Activated CD4-positive, alpha-beta T cell treated with anti-CD3 and anti-CD28 coated beads for 1 hour (primary cell): Measurements from ENCODE around the gene SCGB3A2.
"Not testable (repeated sequence)": the region's sequence is repeated elsewhere in the genome, so short reads cannot be mapped to it uniquely, and the experiment has no call there.

ENCODE experiments used
- DNase-seq: peaks from one replicate; pipeline ENCODE4 v3.0.0-alpha.2; 2020

SCGB3A2 gene

DNA sequence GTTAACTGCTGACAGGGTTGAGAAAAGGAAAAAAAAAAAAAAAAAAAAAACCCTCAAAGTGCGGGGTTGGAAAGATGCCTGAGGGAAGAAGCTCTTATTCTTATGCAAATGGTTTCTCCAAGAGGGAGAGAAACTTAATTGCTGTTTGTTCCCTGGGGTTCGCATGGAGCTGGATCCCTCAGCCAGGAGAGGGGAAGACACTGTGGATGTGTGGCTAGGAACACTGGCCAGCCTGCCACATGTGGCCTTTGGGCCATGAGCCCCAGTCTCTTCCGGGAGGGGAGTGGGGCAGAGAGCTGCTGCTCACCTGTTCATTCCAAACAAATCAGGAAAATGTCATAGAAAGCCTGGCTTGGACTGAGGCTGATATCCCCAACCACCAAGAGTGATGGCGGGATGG lies 9.4 kb upstream of the SCGB3A2 start:
- no peak for DNase-seq

DNA sequence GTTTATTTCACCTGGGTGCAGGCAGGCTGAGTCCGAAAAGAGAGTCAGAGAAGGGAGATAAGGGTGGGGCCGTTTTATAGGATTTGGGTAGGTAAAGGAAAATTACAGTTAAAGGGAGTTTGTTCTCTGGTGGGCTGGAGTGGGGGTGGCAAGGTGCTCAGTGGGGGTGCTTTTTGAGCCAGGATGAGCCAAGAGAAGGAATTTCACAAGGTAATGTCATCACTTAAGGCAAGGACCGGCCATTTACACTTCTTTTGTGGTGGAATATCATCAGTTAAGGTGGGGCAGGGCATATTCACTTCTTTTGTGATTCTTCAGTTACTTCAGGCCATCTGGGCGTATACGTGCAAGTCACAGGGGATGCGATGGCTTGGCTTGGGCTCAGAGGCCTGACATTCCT lies 8.6 kb upstream of the SCGB3A2 start:
- DNase-seq = not testable (repeated sequence)

DNA sequence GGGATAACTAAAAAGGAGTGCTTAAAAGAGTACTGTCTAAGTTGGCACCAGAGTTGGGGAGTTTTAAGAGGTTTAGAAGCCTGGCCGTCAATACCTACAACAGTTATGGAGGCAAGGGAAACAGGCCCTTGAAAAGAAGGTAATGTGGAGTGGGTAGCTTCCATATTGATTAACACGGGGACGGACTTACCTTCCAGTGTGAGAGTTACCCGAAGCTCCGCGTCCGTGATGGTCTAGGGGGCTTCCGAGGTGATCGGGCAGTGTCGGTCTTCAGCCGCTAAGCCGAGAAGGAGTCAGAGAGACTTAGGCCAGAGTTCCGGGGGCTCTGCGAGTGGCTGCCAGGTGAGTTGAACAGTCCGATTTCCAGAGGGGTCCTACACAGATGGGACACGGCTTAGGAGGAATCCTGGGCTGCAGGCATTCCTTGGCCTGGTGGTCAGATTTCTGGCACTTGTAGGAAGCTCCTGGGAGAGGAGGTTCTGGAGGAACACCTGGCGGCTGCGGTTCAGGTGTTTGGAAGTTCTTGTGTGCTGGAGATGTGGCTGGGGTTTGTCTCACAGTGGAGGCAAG lies 6.4 kb upstream of the SCGB3A2 start:
- DNase-seq = not testable (repeated sequence)

DNA sequence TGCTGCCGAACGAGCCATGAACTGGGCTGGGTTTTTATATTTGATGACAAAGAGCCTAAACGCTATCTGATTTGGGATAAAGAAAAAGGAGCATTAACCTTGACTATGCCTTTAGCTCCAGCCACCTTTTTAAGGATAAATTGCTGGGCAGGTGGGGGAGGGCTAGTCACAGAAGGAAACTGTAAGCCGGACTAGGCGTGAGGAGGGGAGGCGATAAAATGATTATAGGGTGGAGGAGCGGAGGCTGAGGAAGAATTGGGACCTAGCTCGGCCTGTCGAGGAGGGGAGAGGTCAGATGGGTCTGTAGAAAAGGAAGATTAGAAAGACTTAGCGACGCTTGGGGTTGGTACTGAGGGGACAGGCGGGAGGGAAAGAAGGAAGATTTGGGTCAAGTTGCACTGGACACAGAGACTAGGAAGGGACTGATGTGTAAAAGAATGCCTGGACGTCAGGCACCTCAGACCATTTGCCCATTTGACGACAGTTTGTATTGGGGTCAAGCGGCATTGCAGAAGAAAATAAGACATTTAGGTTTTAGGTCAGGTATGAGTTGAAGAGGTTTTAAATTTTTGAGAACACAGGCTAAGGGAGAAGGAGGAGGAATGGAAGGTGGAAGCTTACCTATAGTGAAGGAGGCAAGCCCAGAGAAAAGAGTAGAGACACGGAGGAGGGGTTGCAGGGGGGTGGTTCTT lies 5.6 kb upstream of the SCGB3A2 start:
- not testable (repeated sequence) for DNase-seq

DNA sequence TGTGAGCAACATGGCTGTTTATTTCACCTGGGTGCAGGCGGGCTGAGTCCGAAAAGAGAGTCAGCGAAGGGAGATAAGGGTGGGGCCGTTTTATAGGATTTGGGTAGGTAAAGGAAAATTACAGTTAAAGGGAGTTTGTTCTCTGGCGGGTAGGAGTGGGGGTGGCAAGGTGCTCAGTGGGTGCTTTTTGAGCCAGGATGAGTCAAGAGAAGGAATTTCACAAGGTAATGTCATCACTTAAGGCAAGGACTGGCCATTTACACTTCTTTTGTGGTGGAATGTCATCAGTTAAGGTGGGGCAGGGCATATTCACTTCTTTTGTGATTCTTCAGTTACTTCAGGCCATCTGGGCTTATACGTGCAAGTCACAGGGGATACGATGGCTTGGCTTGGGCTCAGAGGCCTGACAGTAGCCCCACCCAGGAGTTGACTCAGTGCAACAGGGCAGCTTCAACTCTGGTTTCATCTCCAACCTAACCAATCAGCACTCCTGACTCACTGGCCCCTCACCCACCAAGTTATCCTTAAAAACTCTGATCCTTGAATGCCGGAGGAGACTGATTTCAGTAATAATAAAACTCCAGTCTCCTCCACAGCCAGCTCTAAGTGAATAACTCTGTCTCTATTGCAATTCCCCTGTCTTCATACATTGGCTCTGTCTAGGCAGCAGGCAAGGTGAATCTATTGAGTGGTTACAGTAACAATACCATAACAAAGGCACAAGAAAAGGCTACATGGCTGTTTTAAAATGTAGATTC lies 4.2 kb upstream of the SCGB3A2 start:
- not testable (repeated sequence) for DNase-seq

DNA sequence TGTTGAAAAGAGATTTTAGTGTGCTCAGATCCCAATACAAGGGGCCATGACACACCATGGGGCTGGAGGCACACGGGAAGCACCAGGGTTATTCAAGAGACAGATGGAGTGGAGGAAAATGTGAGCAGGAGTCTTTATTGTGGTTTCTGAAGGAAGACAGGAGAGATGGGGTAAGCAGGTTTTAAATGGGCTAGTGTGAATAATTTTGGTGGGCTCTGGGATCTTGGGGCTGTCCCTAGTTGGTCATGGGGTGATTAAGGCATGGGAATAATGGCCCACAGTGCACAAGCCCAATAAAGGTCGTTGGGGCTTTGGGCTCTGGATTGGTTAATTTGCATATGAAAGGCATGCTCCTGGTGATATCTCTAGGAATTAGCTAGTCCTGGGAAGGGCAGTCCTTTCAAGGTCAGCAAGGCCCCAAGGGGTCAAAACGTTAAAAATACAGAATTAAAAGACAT lies 3.6 kb upstream of the SCGB3A2 start:
- DNase-seq = no peak

DNA sequence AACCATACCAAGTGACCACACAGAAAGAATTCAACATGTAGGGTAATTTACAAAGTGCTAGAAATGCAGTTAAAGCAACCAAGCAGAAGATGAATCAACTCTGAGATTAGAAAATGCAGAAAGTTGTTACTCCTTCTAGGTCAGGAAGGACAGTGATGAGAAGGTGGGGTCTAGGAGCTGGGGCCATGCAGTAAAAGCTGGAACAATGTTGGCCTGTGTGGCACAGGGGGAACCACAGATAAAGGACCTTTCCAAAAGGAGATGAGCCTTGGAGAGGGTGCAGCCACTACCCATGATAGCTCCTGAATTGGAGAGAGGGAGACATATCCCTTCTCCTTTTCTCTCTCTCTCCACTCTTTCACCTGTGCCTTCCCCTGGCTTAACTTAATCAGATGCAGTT lies 2.4 kb upstream of the SCGB3A2 start:
- no peak for DNase-seq

DNA sequence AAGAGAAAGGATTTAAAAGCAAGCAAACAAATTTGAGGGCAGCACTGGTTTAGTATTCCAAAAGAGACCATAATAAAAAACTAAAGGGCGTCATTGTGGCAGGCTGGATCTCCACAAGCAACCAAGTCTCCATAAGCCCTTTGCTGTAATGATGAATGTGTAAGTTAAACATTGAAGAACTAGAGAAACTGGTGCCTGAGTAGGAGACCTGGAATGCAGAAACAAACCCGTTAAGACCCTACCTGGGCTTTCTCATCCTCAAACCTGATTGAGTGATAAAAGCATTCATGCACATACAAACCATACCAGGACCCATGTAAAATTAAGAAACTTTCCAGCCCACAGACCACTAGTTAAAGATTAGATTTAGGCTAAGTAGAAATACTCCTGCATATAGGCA lies 1.9 kb upstream of the SCGB3A2 start:
- no peak for DNase-seq

DNA sequence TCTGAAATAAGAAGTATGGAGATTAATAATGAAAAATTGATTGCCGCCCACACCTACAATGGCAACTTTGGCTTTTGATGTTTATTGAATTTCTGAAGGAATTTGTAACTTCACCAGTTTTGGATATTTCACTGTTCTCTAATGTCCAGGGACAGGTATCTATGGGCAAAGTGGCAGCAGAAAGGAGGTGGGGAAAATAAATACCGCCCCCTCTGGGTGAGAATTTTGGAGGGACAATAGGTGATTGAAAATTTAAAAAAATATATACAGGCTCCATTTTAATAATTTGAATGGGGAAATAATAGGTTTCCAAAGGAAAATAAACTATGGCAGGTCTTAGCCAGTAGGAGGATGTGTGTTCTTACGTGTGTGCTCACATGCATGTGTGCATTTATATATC lies 1.3 kb downstream of the SCGB3A2 start:
- no peak for DNase-seq

DNA sequence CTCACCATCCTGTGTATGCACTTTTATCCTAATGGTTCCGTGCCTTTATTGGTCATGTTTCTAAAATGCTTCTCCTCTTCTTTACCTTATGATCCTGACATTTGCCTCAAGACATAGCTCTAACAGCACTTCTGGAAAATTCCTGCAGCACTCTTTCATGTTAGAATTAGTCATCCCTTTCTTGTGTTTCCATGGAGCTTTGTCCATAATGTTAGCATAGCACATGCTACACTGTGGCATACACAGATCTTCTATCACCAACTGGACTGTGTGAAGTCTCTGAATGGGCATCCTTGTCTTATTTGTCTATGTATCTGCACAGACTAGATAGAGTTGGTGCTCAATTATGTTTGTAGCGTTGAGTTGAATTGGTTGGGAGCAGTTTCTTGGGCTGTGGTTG lies 2.0 kb downstream of the SCGB3A2 start:
- no peak for DNase-seq

DNA sequence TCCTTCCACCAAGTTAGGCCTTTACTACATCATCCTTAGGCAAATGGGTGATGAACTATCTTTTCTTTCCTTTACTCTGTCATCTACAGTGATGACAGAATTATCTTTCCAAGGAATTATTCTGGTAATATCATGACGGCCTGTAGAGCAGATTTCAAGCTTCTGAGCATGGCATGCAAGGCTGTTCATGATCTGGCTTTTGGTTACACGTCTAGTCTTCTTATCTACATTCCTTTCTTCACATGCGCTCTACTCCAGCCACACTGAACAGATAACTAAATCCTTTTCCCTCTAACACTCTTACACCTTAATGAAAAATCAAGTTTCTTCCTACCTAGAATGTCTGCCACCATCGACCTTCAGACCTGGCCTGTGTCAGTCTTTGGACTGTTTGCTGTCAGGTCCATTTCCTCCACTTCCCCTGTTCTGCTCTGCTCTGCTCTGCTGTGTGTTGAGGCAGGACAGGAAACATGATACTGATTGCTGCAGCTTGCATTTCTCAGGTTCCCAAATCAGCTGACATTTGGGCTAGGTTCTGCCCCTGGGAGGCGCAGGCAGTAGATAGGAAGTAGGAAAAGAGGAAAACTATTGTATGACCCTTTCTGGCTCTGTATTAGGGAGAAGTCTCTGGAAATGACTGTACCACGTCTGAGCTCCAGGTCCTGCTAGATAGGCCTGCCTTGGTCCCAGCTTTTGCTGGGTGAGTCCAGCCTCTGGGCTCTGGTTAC lies 4.2 kb downstream of the SCGB3A2 start:
- no peak for DNase-seq

DNA sequence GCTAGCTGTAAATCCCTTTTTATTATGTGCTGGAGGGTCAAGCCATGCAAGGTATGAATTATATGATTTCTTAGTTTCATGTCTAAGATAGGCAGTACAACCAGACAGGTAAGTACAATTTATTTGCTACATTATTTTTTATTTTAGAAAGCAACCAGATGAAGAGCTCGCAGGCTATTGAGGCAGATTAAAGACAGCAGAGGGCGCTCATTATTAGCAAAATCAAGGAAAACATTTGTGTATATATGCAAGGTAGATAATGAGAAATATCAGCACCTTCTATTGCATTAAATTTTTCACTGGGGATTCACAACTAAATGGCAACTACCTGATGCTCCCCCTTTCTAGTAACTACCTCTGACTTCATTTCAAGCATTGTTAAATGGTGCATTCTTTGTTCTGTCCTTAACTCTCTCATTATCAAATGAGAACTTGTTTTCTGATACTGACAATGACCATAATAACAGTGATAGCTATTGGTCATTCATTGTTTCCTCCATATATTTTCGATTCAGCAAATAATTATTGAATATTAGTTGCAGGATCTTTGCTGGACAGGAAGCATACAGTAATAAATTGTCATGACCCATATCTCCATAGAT lies 8.6 kb downstream of the SCGB3A2 start:
- no peak for DNase-seq

DNA sequence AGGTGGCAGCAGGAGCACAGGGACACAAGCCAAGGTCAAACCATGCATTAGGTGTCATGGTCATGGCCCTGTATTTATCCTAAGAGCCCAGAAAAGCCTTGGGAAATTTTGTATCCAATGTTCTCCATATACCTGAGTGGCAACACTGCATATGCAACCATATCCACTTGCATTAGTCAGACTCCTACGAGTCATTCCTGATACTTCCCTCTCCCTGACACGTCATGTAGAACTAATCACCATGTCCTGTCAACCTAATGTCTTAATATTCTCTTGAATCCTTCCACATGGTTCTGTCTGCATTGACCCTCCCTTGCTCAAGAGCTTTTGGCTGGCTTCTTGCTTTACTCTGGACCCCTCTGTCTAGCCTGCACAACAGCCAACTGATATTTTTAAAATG lies 9.4 kb downstream of the SCGB3A2 start:
- no peak for DNase-seq

DNA sequence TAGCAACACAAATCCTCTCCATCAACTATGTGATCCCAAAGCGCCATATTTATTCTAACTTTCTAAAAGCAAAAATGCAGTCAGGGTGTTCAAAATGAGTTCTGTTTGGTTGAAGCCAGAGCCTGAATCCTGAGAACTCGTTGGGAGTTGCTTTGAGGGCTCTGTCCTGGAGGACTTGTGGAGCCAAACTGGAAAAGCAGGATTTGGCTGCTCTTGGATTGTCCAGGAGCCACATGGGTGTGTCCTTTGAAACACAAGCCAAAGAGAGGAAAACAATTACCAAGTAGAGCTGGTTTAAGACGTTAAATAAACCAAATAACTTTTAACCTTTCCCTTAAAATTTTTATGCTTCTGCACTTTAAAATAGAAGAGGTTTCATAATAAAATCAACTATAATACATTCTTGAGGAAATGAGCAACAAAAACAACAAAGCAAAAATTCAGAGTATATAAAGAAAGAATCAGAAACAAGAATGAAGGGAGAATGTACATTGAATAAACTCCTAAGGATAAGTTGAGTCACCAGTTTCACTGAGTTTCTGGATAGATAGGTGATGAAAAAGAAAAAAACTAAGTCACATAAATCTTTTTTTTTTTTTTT lies 14.3 kb downstream of the SCGB3A2 start:
- DNase-seq = no peak

DNA sequence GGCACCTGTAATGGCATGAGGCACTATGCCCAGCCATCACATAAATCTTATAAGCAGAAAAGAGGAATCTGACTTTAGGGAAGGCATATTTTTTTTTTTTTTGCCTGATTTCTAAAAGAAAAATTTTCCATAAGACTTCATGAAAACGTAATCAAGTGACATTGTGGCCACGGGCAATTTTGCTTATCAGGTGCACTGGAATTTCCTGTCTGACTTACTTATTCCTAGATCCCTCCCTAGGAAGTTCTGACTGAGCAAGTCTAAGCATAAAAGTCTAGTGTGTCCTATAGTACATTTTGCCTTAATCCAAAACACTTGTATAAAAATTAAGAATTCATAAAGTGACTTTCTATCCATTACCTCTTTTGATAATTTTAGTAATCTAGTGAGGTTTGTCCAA lies 15.3 kb downstream of the SCGB3A2 start:
- no peak for DNase-seq

DNA sequence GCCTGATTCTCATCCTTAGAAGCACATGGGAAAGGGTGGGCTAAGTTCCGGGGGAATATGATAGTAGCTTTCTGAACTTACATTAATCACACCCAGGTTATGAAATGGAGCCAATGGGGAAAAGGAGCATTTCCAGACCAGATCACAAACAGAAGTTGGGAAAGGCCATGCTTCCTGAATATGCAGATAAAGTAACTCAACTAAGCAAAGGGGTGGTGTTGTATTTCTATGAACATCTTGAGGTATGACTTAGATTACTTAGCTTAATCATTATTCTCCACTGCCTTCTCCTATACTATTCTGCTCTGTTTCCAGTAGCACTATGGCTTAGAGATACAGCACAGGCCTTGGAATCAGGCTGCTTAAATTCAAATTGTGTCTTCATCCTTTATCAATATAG lies 17.4 kb downstream of the SCGB3A2 start:
- no peak for DNase-seq

DNA sequence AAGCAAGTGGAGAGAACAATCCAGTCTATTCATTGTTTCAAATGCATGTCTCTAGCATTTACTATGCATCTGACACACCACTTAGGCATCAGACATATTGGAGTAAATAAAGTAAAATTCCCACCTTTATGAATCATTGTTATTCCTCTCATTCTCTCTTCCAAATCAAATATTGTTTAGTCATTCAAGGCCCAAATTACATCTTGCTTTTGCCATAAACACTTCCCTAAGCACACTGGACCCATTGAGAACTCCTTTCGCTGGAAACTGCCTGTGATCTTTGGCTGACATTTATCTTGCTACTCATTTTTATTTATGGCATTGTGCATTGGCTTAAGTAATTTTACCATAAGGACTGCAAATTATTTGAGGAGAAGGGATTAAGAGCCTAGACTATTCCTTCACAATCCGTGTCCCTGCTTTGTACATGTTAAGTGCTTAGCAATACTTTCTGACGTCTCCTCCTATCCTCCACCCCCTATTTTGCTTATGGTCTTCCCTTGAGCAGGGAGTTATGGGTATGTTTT lies 20.4 kb downstream of the SCGB3A2 start:
- DNase-seq = no peak

DNA sequence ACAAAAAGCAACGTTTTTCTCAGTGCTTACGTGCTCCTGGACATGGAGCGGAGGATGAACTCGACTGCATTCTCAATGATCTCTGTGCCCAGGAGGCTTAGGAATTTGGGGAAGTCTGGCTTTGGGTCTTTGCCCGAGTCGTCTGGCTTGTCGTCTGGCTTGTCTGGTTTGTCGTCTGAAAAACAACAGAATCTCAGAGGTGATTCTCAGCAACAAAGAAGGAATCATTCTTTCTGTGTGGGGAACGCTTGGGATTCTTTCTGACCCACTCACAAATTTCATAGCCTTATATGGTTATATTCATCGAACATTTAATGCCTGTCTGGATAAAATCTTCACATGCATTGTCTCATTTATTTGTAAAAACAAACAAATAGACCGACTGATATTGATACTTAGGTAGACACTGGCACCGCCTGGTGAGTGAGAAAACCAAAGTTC lies 23.1 kb downstream of the SCGB3A2 start:
- DNase-seq = no peak

DNA sequence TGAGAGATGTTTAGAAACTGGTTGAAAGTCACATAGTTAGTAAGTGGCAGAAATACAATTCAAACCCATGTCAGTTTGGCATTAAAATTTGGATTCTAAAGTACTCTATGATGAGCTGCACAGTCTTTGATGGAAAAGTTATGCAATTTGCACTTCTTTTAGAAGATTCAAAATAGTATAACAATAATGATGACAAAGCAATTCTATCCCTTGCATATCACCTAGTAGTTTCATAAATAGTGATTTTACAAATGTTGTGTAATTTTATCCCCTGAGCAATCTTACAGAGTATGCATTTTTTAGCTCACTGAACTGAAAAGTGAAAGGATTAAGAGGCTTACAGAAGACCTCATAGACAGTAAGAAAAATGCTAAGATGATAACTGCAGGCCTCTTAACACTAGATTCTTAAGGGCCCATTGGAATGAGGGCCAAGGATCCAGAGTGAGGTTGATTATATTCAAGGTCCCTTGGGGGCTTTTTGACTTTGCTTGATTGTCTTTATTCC lies 24.2 kb downstream of the SCGB3A2 start:
- no peak for DNase-seq

DNA sequence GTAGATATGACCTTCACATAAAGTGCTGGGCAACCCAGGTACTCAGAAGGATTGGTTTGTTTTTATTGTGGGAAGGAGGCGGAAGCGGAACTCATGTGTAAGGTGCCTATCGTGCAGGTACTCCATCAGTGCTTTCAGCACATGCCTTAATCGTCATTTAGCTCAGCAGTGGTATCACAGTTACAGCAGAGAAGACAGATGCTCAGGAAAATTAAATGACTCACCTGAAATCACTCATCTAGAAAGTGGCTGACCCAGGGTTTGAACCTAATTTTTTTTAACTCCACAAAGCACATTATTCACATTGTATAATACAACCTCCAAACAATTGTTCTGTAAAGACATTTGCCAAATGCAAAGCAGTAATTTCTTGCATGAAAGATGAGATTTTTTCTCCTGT lies 25.6 kb downstream of the SCGB3A2 start:
- DNase-seq = no peak

DNA sequence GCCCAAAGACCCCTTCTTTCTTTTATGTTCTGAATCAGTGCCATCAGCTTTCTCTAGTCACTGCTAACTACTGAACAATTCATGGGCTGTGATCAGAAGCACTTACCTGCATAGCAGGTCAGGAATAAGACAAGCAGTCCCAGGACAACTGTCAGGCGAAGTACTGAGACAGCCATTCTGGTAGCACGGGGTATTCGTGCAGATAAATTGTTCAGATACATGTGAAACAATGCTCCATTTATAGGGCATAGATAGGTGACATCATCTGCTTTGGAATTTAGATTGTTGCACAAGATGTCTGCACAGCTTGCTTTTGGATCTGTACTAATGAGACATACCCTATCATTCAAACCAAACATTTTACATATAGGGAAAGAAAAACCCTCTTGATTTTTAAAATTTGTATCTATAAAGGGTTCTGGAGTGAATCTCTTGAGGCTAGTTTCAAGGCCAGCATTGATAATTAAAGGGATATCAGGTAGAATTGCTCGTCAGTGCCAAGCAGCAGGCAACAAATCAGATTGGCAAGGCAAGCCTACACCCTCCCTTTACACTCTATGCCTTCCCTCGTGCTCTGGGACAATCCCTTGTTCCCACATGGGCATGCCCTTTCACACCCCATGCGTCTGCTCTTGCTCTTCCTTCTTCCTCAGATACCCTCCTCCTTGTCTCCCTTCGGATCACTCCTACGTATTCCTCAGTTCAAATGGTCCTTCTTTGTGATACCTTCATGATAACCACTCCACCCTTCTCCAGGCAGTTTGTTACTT lies 28.0 kb downstream of the SCGB3A2 start, which contains the start of gene C5orf46:
C5orf46 (minus strand) TSS at position 213 of the 770 bp plus-strand sequence; CDS start at position 176, 37 bp downstream.
- DNase-seq = no peak
